ENCODE results near the gene FBXL7.

FBXL7 gene

DNA sequence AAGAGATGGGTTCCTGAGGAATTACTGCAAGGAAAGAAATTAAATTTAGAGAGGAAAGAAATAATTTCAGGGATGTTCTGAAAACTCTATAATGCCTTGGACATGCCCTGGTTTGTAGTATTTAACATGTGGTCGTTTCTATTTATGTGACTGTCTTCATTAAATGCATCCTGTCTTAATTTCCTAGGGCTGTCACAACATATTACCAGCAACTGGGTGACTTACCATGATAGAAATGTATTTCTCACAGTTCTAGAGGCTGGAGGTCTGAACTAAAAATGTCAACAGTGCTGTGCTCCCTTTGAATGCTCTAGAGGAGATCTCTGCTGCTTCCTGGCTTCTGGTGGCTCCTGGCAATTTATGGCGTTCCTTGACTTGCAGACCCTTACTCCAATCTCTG lies 287.7 kb downstream of the FBXL7 start:
- Histone ChIP-seq H3K4me3 (replicated peaks; ENCODE audit: low read depth, low read length) (no peak overlapping the region), H3K27me3 (replicated peaks; ENCODE audit: control insufficient read depth, insufficient read depth, low read length) (no peaks in the 10 kb centered on the region), H3K36me3 (ENCODE audit: control insufficient read depth, insufficient read depth, low read length) (no peaks in the 10 kb centered on the region)
- TF ChIP-seq, protein P1, sequence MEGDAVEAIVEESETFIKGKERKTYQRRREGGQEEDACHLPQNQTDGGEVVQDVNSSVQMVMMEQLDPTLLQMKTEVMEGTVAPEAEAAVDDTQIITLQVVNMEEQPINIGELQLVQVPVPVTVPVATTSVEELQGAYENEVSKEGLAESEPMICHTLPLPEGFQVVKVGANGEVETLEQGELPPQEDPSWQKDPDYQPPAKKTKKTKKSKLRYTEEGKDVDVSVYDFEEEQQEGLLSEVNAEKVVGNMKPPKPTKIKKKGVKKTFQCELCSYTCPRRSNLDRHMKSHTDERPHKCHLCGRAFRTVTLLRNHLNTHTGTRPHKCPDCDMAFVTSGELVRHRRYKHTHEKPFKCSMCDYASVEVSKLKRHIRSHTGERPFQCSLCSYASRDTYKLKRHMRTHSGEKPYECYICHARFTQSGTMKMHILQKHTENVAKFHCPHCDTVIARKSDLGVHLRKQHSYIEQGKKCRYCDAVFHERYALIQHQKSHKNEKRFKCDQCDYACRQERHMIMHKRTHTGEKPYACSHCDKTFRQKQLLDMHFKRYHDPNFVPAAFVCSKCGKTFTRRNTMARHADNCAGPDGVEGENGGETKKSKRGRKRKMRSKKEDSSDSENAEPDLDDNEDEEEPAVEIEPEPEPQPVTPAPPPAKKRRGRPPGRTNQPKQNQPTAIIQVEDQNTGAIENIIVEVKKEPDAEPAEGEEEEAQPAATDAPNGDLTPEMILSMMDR (IDR thresholded peaks at IDR 0.05; ENCODE audit: insufficient read depth, low read length, poor library complexity, severe bottlenecking), result no peak
- no peak for DNase-seq (ENCODE audit: extremely low read depth, insufficient read length)

DNA sequence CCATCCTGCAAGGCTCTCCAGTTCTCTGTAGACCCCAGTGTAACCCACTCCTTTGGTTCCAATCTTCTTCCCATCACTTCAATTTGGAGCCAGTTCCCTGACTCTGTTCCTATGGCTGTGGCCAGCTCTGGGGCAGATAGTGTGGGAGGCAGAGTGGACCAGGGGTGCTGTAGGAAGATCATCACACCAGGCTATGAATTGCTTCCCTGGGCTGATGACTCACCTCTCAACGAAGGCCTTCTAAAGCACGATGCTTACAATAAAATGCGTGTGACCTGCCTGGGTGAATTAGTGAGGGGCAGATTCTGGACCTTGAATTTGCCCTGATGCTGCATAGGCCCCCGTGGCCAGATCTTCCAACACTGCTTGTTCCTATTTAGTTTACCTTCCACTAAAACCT lies 289.7 kb downstream of the FBXL7 start:
- no peaks in the 10 kb centered on the region for H3K36me3 ChIP-seq (ENCODE audit: control insufficient read depth, insufficient read depth, low read length)
- no peaks in the 10 kb centered on the region for H3K27me3 ChIP-seq (replicated peaks; ENCODE audit: control insufficient read depth, insufficient read depth, low read length)
- no peak for DNase-seq (ENCODE audit: extremely low read depth, insufficient read length)
- no peak overlapping the region for H3K4me3 ChIP-seq (replicated peaks; ENCODE audit: low read depth, low read length)
- TF ChIP-seq, protein P1 (IDR thresholded peaks at IDR 0.05; ENCODE audit: insufficient read depth, low read length, poor library complexity, severe bottlenecking), result no peak

DNA sequence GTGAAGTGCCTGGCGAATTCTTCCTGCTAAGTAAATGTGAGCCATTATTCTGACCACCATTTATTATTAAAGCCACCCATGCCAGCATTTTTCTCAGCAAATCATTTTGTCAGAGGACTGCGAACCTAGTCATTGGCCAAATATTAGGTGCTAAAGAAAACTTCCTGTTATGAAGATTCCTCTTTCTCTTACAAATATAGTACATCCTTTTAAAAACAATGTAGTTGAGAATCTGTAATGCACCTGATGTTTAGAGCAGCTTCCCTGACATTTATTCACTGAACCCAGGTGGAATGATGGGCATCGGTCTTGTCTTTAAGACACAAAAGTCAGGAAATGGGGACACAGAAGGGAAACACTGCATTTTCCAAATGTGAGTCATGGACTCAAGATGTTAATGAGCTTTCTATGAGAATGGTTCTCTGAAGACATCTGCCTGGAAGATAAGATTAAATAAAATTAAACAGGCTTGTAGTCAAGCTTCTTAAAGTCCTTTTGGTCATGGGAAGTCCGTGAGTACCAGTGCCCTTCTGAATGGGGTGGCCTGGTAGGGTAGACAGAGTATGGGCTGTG lies 290.6 kb downstream of the FBXL7 start:
- TF ChIP-seq, protein P1 (IDR thresholded peaks at IDR 0.05; ENCODE audit: insufficient read depth, low read length, poor library complexity, severe bottlenecking), result no peak
- Histone ChIP-seq H3K27me3 (replicated peaks; ENCODE audit: control insufficient read depth, insufficient read depth, low read length) (no peaks in the 10 kb centered on the region), H3K4me3 (replicated peaks; ENCODE audit: low read depth, low read length) (no peak overlapping the region), H3K36me3 (ENCODE audit: control insufficient read depth, insufficient read depth, low read length) (no peaks in the 10 kb centered on the region)
- DNase-seq (ENCODE audit: extremely low read depth, insufficient read length), result no peak

DNA sequence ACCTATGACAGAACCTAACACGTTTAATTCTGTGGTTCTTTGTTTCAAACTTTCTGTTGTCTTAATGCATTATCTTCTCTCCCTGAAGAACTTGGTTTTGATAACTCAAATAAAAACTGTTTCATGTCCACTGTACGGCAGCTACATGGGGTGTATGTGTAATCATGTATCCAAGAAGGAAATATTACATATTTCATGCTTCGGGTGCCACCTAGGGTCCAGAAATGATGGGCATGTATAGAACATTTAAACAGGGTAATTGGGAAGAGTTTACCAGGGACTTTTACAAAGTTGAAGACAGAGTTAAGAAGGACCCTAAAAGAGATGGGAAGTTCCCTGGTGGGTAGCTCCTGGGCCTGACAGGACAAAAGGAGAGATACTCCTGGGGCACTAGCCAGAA lies 291.3 kb downstream of the FBXL7 start:
- Histone ChIP-seq H3K36me3 (ENCODE audit: control insufficient read depth, insufficient read depth, low read length) (no peaks in the 10 kb centered on the region), H3K27me3 (replicated peaks; ENCODE audit: control insufficient read depth, insufficient read depth, low read length) (no peaks in the 10 kb centered on the region), H3K4me3 (replicated peaks; ENCODE audit: low read depth, low read length) (no peak overlapping the region)
- TF ChIP-seq, protein P1 (IDR thresholded peaks at IDR 0.05; ENCODE audit: insufficient read depth, low read length, poor library complexity, severe bottlenecking), result no peak
- DNase-seq (ENCODE audit: extremely low read depth, insufficient read length), result no peak

DNA sequence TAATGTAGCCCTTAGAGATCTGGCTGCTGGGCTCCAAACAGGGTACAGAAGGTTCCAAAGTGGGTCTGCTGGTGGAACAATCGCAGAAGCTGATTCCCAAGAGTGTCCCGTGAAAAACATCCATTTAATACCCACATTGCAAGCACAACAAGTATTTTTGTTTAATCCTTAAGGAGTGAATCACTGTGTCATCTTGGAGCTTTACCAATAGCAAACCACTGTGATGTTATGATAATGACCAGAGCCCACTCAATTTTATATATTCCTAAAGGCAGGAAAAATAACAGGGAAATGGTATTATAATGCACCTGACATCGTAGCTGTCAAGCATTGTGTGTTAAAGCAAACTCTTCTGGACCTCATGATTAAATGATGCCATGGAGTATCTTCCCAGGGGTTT lies 291.9 kb downstream of the FBXL7 start:
- H3K4me3 ChIP-seq (replicated peaks; ENCODE audit: low read depth, low read length), result no peak overlapping the region
- no peaks in the 10 kb centered on the region for H3K27me3 ChIP-seq (replicated peaks; ENCODE audit: control insufficient read depth, insufficient read depth, low read length)
- H3K36me3 ChIP-seq (ENCODE audit: control insufficient read depth, insufficient read depth, low read length), result no peaks in the 10 kb centered on the region
- no peak for DNase-seq (ENCODE audit: extremely low read depth, insufficient read length)
- TF ChIP-seq, protein P1 (IDR thresholded peaks at IDR 0.05; ENCODE audit: insufficient read depth, low read length, poor library complexity, severe bottlenecking), result no peak
